ENCODE measurements around the gene BTBD7. TPM values are rescaled to one million over a fixed set of nuclear protein-coding genes. Genes with fewer than 3 reads are reported as not detected.

BTBD7 gene
- total and polyA plus RNA-seq, 2 of the 4 experiments (the other 2 are of a cell fraction) = 11.9 to 30.5 TPM

- no TSS peak for BruUV-seq (replicated peaks)
- no peak overlapping the region for H3K4ac ChIP-seq (ENCODE audit: low read depth, low read length)
- WGBS, 2 experiments (ENCODE audit: extremely low coverage in 2 of 2, insufficient read length in 1 of 2) = 80% methylated on average over 2 of the region's 6 CpGs; no CpG with 5 or more reads in 1 of the 2 experiments
Measured at GRCh38 chr14:93266127-93266526, 66.7 kb downstream of the BTBD7 start.

More at GRCh38 chr14:93266127-93266526, 66.7 kb downstream of the BTBD7 start:
- no peak overlapping the region for H3K56ac ChIP-seq (ENCODE audit: extremely low read depth, insufficient read depth, low read length)
- no peak overlapping the region for H3K9ac ChIP-seq (ENCODE audit: low read depth, low read length)
- peaks cover 3% of the 10 kb centered on the region for H3K9me1 ChIP-seq (ENCODE audit: insufficient read depth, low read length)
- ATAC-seq (ENCODE audit: low read depth) = no peak
- peaks cover 10% of the 10 kb centered on the region for H3K4me1 ChIP-seq (ENCODE audit: control insufficient read depth, insufficient read depth, low read length)
- no peak overlapping the region for H4K8ac ChIP-seq (ENCODE audit: low read depth in 2 of 2, low read length in 2 of 2)
- no peak overlapping the region for H3K18ac ChIP-seq (ENCODE audit: low read depth, low read length)
- CTCF ChIA-PET = no interaction called here
- peaks cover 21 to 56% of the 10 kb centered on the region in 2 experiments for H3K79me1 ChIP-seq (ENCODE audit: low read depth in 1 of 2, low read length in 2 of 2)
- no peak overlapping the region for H2BK20ac ChIP-seq (ENCODE audit: low read depth, low read length)
- dilution Hi-C loops (cut with HindIII; ENCODE audit: low sequenced_read_pairs, unreplicated experiment) (no loop called here), in situ Hi-C loops (cut with MboI; ENCODE audit: low sequenced_read_pairs) (no loop called here), intact Hi-C loops (cut with micrococcal nuclease) (no loop called here)
- no peak overlapping the region for H2BK15ac ChIP-seq (ENCODE audit: low read depth, low read length)
- H3K27me3 ChIP-seq (ENCODE audit: control insufficient read depth, insufficient read depth, low read length) = no peaks in the 10 kb centered on the region
- H3K27ac ChIP-seq (ENCODE audit: insufficient read depth, low read length) = no peak overlapping the region
- no peak overlapping the region for H4K91ac ChIP-seq (ENCODE audit: insufficient read depth, low read depth, low read length)
- H3K14ac ChIP-seq (replicated peaks; ENCODE audit: low read depth, low read length) = no peak overlapping the region
- POLR2A ChIA-PET (ENCODE audit: unreplicated experiment) = no interaction called here
- DNase-seq = no peak
- TF ChIP-seq RFX5 (IDR thresholded peaks at IDR 0.05; ENCODE audit: low read depth, low read length) (no peak), RAD21 (IDR thresholded peaks at IDR 0.05; ENCODE audit: low read length) (no peak), MAZ (IDR thresholded peaks at IDR 0.05; ENCODE audit: borderline replicate concordance, low read depth, low read length) (no peak), POLR2A (IDR thresholded peaks at IDR 0.05; ENCODE audit: low read depth, low read length) (no peak), CTCF (conservative IDR thresholded peaks at IDR 0.05; ENCODE audit: low read depth, low read length) (no peak), CEBPB (IDR thresholded peaks at IDR 0.05; ENCODE audit: low read depth, low read length) (no peak), USF2 (IDR thresholded peaks at IDR 0.05; ENCODE audit: low read depth, low read length) (no peak), MXI1 (IDR thresholded peaks at IDR 0.05; ENCODE audit: borderline replicate concordance, low read depth, low read length) (no peak), SMC3 (IDR thresholded peaks at IDR 0.05; ENCODE audit: low read depth, low read length) (no peak), BHLHE40 (IDR thresholded peaks at IDR 0.05; ENCODE audit: low read depth, low read length) (no peak), NFE2L2 (IDR thresholded peaks at IDR 0.05; ENCODE audit: low read depth, low read length) (no peak), FOS (IDR thresholded peaks at IDR 0.05; ENCODE audit: low read depth, low read length) (no peak), RCOR1 (IDR thresholded peaks at IDR 0.05; ENCODE audit: insufficient replicate concordance, low read length) (no peak), MAFK (IDR thresholded peaks at IDR 0.05; ENCODE audit: low read depth, low read length) (no peak), CHD1 (IDR thresholded peaks at IDR 0.05; ENCODE audit: low read depth, low read length) (no peak)
- TF ChIP-seq, protein P1, sequence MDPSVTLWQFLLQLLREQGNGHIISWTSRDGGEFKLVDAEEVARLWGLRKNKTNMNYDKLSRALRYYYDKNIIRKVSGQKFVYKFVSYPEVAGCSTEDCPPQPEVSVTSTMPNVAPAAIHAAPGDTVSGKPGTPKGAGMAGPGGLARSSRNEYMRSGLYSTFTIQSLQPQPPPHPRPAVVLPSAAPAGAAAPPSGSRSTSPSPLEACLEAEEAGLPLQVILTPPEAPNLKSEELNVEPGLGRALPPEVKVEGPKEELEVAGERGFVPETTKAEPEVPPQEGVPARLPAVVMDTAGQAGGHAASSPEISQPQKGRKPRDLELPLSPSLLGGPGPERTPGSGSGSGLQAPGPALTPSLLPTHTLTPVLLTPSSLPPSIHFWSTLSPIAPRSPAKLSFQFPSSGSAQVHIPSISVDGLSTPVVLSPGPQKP (IDR thresholded peaks at IDR 0.05; ENCODE audit: borderline replicate concordance, low read depth, low read length) = no peak
- H4K20me1 ChIP-seq (ENCODE audit: insufficient read depth, low read length) = no peaks in the 10 kb centered on the region; the same call in 1 of the 2 replicates
- H4K5ac ChIP-seq (ENCODE audit: low read depth, low read length) = no peak overlapping the region
- no peak overlapping the region for H2BK5ac ChIP-seq (ENCODE audit: low read depth, low read length, poor library complexity, severe bottlenecking)
- no peak overlapping the region for H3K4me3 ChIP-seq (ENCODE audit: insufficient read depth, low read depth, low read length)
- no peak overlapping the region for H3K4me2 ChIP-seq (ENCODE audit: low read depth, low read length)
- H3K23ac ChIP-seq (ENCODE audit: low read depth, low read length) = peak overlapping the region; percentile 34; the same call in 1 of the 2 replicates
- H2AK9ac ChIP-seq (replicated peaks; ENCODE audit: low read depth, low read length, poor library complexity) = no peak overlapping the region
- no peak overlapping the region for H2AFZ ChIP-seq (replicated peaks; ENCODE audit: low read length, poor library complexity)
- no peak overlapping the region for H2AK5ac ChIP-seq (ENCODE audit: low read depth, low read length)
- H2BK120ac ChIP-seq (ENCODE audit: low read depth, low read length) = no peak overlapping the region
- no peaks in the 10 kb centered on the region for H3K9me3 ChIP-seq (ENCODE audit: control insufficient read depth, insufficient read depth, low read length)
- H3K36me3 ChIP-seq (ENCODE audit: control insufficient read depth, insufficient read depth, low read length) = peaks cover 4% of the 10 kb centered on the region

Data from IMR-90 (cell line).